MCF 10A (cell line): ENCODE data around the gene ATP23. TPM values are rescaled to one million over a fixed set of nuclear protein-coding genes. Genes with fewer than 3 reads are reported as not detected.

Source experiments
- BruUV-seq: library from RNA; stranded (reverse); fragments of 400-500 nt; replicated peaks from 2 replicates; lab custom pipeline; 2021; lab: Mats Ljungman, UMichigan
- CTCF ChIA-PET: fragments of 300-600 bp; sonication (Branson Sonifier 250); formaldehyde crosslinking; extraction: SDS; loops from one replicate; lab custom pipeline; 2021; ENCODE audit warnings: antibody characterized with exemption, inconsistent platforms; lab: Yijun Ruan, JAX
- POLR2A ChIA-PET: fragments of 300-600, 350-650 bp; sonication (Branson Sonifier 250); formaldehyde crosslinking; extraction: SDS; loops from one replicate; lab custom pipeline; 2020; ENCODE audit warnings: antibody characterized with exemption, inconsistent platforms; lab: Yijun Ruan, JAX
- DNase-seq: peaks from one replicate; pipeline ENCODE4 v3.0.0-alpha.2; 2018; ENCODE audit not compliant: unreplicated experiment
- H3K27ac Mint-ChIP-seq: one replicate; pipeline ENCODE4 v1.8.0; 2022; ENCODE audit warnings: mild to moderate bottlenecking, low read depth, mixed read lengths; ENCODE audit not compliant: unreplicated experiment
- H3K27me3 Mint-ChIP-seq: one replicate; pipeline ENCODE4 v1.8.0; 2022; ENCODE audit warnings: mixed read lengths; ENCODE audit not compliant: insufficient read depth, unreplicated experiment
- H3K36me3 Mint-ChIP-seq: one replicate; pipeline ENCODE4 v1.8.0; 2022; ENCODE audit warnings: mild to moderate bottlenecking, moderate library complexity, mixed read lengths; ENCODE audit not compliant: insufficient read depth, unreplicated experiment
- H3K4me1 Mint-ChIP-seq: one replicate; pipeline ENCODE4 v1.8.0; 2022; ENCODE audit warnings: mixed read lengths; ENCODE audit not compliant: insufficient read depth, unreplicated experiment
- H3K4me3 Mint-ChIP-seq: one replicate; pipeline ENCODE4 v1.8.0; 2022; ENCODE audit warnings: mild to moderate bottlenecking, moderate library complexity, mixed read lengths; ENCODE audit not compliant: unreplicated experiment
- H3K9me3 Mint-ChIP-seq: one replicate; pipeline ENCODE4 v1.8.0; 2022; ENCODE audit warnings: mixed read lengths; ENCODE audit not compliant: unreplicated experiment
- intact Hi-C: fragments of 100-400 bp; cut with micrococcal nuclease; formaldehyde crosslinking; loops from 2 replicates; pipeline ENCODE4 v1.14.1; 2022
- total RNA-seq: library from RNA; stranded (reverse); gene quantifications from 2 replicates; pipeline ENCODE4 v1.2.3, GENCODE V29; 2022
- TF ChIP-seq, protein P1 (sequence below): fragments of 200-600 bp; IDR thresholded peaks from one replicate; pipeline ENCODE4 v1.8.0; 2022; ENCODE audit warnings: antibody characterized with exemption, mild to moderate bottlenecking; ENCODE audit not compliant: unreplicated experiment

ATP23 gene
- total RNA-seq, 1 experiment from 2014 or later: 3.0 TPM

DNA sequence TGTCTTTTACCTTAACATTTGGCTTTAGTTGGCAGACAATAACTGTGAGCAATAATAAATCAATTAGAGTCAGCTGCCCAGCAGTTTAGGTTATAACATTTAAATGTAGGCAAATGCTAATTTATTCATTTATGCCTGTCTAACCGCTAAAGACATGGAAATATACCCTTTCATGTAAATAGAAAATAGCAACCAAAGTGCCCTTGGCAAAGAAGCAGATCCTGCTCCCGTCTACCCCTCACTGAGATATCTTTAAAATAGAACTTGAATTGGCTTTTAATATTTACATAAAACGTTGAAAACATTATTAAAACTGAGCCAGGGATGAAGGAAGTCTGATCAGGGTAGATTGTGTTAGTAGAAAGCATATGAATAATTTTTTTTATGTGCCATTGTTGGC is 67.3 kb downstream of the ATP23 start:
- no peaks in the 10 kb centered on the region for H3K27me3 Mint-ChIP-seq
- H3K4me3 Mint-ChIP-seq: no peak overlapping the region
- no TSS peak for BruUV-seq
- no peaks in the 10 kb centered on the region for H3K4me1 Mint-ChIP-seq
- DNase-seq: no peak
- peaks cover 8% of the 10 kb centered on the region for H3K9me3 Mint-ChIP-seq
- no peaks in the 10 kb centered on the region for H3K36me3 Mint-ChIP-seq
- CTCF ChIA-PET: interaction anchor here (0.6 to 1.3 kb wide), 2 partner anchors 26 to 51 kb away, joined by 3 to 5 read pairs; no protein-coding TSS in a partner anchor
- intact Hi-C loops: no loop called here
- H3K27ac Mint-ChIP-seq: no peak overlapping the region
- TF ChIP-seq, protein P1, sequence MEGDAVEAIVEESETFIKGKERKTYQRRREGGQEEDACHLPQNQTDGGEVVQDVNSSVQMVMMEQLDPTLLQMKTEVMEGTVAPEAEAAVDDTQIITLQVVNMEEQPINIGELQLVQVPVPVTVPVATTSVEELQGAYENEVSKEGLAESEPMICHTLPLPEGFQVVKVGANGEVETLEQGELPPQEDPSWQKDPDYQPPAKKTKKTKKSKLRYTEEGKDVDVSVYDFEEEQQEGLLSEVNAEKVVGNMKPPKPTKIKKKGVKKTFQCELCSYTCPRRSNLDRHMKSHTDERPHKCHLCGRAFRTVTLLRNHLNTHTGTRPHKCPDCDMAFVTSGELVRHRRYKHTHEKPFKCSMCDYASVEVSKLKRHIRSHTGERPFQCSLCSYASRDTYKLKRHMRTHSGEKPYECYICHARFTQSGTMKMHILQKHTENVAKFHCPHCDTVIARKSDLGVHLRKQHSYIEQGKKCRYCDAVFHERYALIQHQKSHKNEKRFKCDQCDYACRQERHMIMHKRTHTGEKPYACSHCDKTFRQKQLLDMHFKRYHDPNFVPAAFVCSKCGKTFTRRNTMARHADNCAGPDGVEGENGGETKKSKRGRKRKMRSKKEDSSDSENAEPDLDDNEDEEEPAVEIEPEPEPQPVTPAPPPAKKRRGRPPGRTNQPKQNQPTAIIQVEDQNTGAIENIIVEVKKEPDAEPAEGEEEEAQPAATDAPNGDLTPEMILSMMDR: no peak
- POLR2A ChIA-PET: no interaction called here

Other genes with a start within 250 kb of the ATP23 start
- gene OS9, start 247.4 kb upstream of the ATP23 start, total RNA-seq: 125 and 173 TPM in 2 replicates
- 0.19 TPM in 1 of 2 replicates, not detected in the other for gene AGAP2, start 202.8 kb upstream of the ATP23 start, total RNA-seq
- 24.8 and 30.9 TPM in 2 replicates for gene TSPAN31, start 196.5 kb upstream of the ATP23 start, total RNA-seq
- gene CDK4, start 189.3 kb upstream of the ATP23 start, total RNA-seq: 117 and 123 TPM in 2 replicates
- gene MARCHF9, start 186.5 kb upstream of the ATP23 start, total RNA-seq: 8.7 and 12.5 TPM in 2 replicates
- 12.6 and 27.5 TPM in 2 replicates for gene CYP27B1, start 174.5 kb upstream of the ATP23 start, total RNA-seq
- gene METTL1, start 169.5 kb upstream of the ATP23 start, total RNA-seq: 26.2 and 40.6 TPM in 2 replicates
- 7.6 and 8.1 TPM in 2 replicates for gene EEF1AKMT3, start 169.0 kb upstream of the ATP23 start, total RNA-seq
- gene TSFM, start 158.8 kb upstream of the ATP23 start, total RNA-seq: 28.4 and 32.6 TPM in 2 replicates
- 1.7 and 1.9 TPM in 2 replicates for gene AVIL, start 122.8 kb upstream of the ATP23 start, total RNA-seq
- gene CTDSP2, start 94.8 kb upstream of the ATP23 start, total RNA-seq: 73.4 and 76.5 TPM in 2 replicates